NCI-H510A treated with DMSO at 0.1 percent for 48 hours (cell line): Measurements from ENCODE around the gene RBMS1.
"Not testable (repeated sequence)": the region's sequence is repeated elsewhere in the genome, so short reads cannot be mapped to it uniquely, and the experiment has no call there.

Experiments
- DNase-seq: peaks from one replicate; lab custom pipeline; 2025; lab: John Stamatoyannopoulos, UW

Gene RBMS1

GRCh38 chr2:160501370-160501769 lies 7.8 kb upstream of the RBMS1 start:
- no peak for DNase-seq

GRCh38 chr2:160499865-160500264 lies 6.3 kb upstream of the RBMS1 start:
- DNase-seq: no peak

- DNase-seq: no peak
Measured at GRCh38 chr2:160498137-160498536, 4.5 kb upstream of the RBMS1 start.

- peak; percentile 14 for DNase-seq
Measured at GRCh38 chr2:160494201-160494644, 616 bp upstream of the RBMS1 start.

- peak; percentile 55 for DNase-seq
Measured at GRCh38 chr2:160492401-160493226, 993 bp downstream of the RBMS1 start.

GRCh38 chr2:160491911-160492371 lies 1.7 kb downstream of the RBMS1 start:
- no peak for DNase-seq

GRCh38 chr2:160490733-160491685 lies 2.6 kb downstream of the RBMS1 start:
- DNase-seq: no peak

GRCh38 chr2:160489111-160489510 lies 4.5 kb downstream of the RBMS1 start:
- no peak for DNase-seq

GRCh38 chr2:160488289-160488688 lies 5.3 kb downstream of the RBMS1 start:
- DNase-seq: not testable (repeated sequence)

GRCh38 chr2:160486341-160486740 lies 7.3 kb downstream of the RBMS1 start:
- DNase-seq: no peak

- no peak for DNase-seq
Measured at GRCh38 chr2:160484859-160485520, 8.6 kb downstream of the RBMS1 start.

- DNase-seq: no peak
Measured at GRCh38 chr2:160482673-160483072, 10.9 kb downstream of the RBMS1 start.

- DNase-seq: no peak
Measured at GRCh38 chr2:160479269-160479668, 14.3 kb downstream of the RBMS1 start.

- DNase-seq: no peak
Measured at GRCh38 chr2:160478660-160479059, 14.9 kb downstream of the RBMS1 start.

GRCh38 chr2:160477032-160477431 lies 16.6 kb downstream of the RBMS1 start:
- DNase-seq: no peak

GRCh38 chr2:160474891-160475787 lies 18.5 kb downstream of the RBMS1 start:
- DNase-seq: no peak

GRCh38 chr2:160474319-160474645 lies 19.3 kb downstream of the RBMS1 start:
- no peak for DNase-seq

- no peak for DNase-seq
Measured at GRCh38 chr2:160473468-160474318, 19.9 kb downstream of the RBMS1 start.

GRCh38 chr2:160472839-160473251 lies 20.8 kb downstream of the RBMS1 start:
- DNase-seq: peak; percentile 88

GRCh38 chr2:160471950-160472349 lies 21.7 kb downstream of the RBMS1 start:
- no peak for DNase-seq
